Ascending aorta (tissue), 2 donors: Measurements from ENCODE around the gene PRKAG2. TPM values are rescaled to one million over a fixed set of nuclear protein-coding genes. Genes with fewer than 3 reads are reported as not detected.

Experiments
- DNase-seq, 2 donors: peaks; one replicate each; pipeline ENCODE4 v3.0.0-alpha.2; 2019; ENCODE audit warnings: low spot score in 2 of 2
- H3K27ac ChIP-seq, 2 donors: fragments of 200-600 bp; sonication (generic); one replicate each; pipeline ENCODE4 v1.5.1; 2016 to 2017; ENCODE audit warnings: mild to moderate bottlenecking in 1 of 2
- H3K27me3 ChIP-seq: fragments of 200-600 bp; sonication (generic); one replicate; pipeline ENCODE4 v1.5.1; 2017
- H3K36me3 ChIP-seq, 2 donors: fragments of 200-600 bp; sonication (generic); one replicate each; pipeline ENCODE4 v1.5.1; 2016
- H3K4me1 ChIP-seq, 2 donors: fragments of 200-600 bp; sonication (generic); one replicate each; pipeline ENCODE4 v1.5.1; 2016 to 2017; ENCODE audit warnings: mild to moderate bottlenecking in 1 of 2
- H3K4me3 ChIP-seq, 2 donors: fragments of 200-600 bp; sonication (generic); one replicate each; pipeline ENCODE4 v1.5.1; 2016 to 2017; ENCODE audit warnings: mild to moderate bottlenecking in 1 of 2
- H3K9me3 ChIP-seq, 2 donors: fragments of 200-600 bp; sonication (generic); one replicate each; pipeline ENCODE4 v1.5.1; 2016
- intact Hi-C: fragments of 100-400 bp; cut with DNase I; formaldehyde crosslinking; loops from one replicate; pipeline ENCODE4 v1.15.1; 2023
- total RNA-seq: library from RNA; depleted of rRNA; stranded (reverse); fragments of >200 nt; gene quantifications from one replicate; pipeline ENCODE4 v1.1.0, GENCODE V29; 2016
- TF ChIP-seq, protein P1 (sequence below), 3 experiments: fragments of 200-600 bp in 2 of 3; fragments of 450-650 bp in 1 of 3; sonication (generic) in 2 of 3; IDR thresholded peaks; one replicate each; pipeline ENCODE4 v1.5.1; 2016 to 2019; ENCODE audit warnings: antibody characterized with exemption in 3 of 3, mild to moderate bottlenecking in 1 of 3, moderate library complexity in 1 of 3

The PRKAG2 gene
- total RNA-seq, 1 donor from 2014 or later, result 26.7 TPM

DNA sequence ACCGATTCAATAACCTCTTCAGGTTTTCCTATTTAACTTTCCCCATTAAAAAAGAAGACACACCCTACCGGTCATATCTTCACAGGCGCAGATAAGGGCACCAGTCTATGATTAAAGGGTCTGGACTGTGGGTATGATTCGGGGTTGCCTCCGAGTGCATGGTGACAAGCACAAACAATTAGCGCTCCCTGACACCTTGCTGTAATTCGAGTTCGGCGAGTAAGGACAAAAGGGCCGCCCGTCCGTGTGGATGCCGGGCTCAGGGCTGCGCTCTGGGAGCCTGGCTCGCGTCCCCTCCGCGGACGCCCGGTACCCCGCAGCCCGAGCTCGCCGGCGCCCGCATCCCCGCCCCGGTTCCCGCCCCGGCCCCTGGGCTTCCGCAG, 245.4 kb downstream of the PRKAG2 start:
- Histone ChIP-seq H3K36me3 (peaks cover 0 to 3% of the 10 kb centered on the region in 2 donors), H3K4me1 (peaks cover 10 to 27% of the 10 kb centered on the region in 2 donors), H3K4me3 (peak overlapping the region; percentile 84 to 91), H3K9me3 (no peaks in the 10 kb centered on the region), H3K27me3 (no peaks in the 10 kb centered on the region), H3K27ac (peak overlapping the region; percentile 94 to 95)
- TF ChIP-seq, protein P1, sequence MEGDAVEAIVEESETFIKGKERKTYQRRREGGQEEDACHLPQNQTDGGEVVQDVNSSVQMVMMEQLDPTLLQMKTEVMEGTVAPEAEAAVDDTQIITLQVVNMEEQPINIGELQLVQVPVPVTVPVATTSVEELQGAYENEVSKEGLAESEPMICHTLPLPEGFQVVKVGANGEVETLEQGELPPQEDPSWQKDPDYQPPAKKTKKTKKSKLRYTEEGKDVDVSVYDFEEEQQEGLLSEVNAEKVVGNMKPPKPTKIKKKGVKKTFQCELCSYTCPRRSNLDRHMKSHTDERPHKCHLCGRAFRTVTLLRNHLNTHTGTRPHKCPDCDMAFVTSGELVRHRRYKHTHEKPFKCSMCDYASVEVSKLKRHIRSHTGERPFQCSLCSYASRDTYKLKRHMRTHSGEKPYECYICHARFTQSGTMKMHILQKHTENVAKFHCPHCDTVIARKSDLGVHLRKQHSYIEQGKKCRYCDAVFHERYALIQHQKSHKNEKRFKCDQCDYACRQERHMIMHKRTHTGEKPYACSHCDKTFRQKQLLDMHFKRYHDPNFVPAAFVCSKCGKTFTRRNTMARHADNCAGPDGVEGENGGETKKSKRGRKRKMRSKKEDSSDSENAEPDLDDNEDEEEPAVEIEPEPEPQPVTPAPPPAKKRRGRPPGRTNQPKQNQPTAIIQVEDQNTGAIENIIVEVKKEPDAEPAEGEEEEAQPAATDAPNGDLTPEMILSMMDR (IDR thresholded peaks at IDR 0.05), result no peak
- intact Hi-C loops, result loop anchor here (5.0 kb wide), 2 partner anchors 59 to 264 kb away; no protein-coding TSS in a partner anchor
- DNase-seq, result peak in 1 of 2 donors; percentile 71

DNA sequence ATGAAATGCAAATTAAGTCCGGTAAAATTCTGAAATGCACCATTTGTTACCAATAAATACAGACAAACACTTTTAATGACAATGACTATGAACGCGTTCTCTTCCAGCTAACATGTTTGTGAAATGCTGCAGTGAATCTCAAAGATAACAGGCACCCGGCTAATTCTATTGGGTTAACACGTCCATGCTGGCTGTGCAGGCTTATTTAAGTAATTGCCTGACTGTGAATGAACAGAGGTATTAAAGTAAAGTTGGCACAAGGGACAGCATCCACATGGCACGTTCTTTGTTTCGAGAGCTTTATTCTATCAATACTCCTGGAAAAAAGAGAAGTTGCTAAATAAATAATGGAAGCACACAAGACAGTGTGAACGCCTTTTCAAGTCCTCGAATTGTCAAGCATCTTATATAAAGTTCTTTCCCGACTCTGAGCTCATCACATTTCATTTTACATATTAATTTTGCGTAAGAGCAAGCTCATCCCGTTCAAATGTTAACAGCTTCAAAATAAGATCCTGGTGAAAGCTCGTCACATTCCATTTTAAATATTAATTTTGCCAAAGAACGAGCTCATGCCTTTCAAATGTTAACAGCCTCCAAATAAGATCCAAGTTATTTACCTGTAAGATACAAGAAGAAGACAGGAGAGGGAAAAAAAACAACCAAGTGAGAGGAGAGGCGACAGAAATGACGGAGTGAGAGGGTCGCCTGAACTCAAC, 245.9 kb downstream of the PRKAG2 start:
- intact Hi-C loops, result loop anchor here (5.0 kb wide), 2 partner anchors 59 to 264 kb away; no protein-coding TSS in a partner anchor
- TF ChIP-seq, protein P1 (IDR thresholded peaks at IDR 0.05), result no peak
- Histone ChIP-seq H3K27ac (peak overlapping the region; percentile 94 to 95), H3K9me3 (no peaks in the 10 kb centered on the region), H3K27me3 (no peaks in the 10 kb centered on the region), H3K4me3 (peak overlapping the region; percentile 84 to 91), H3K4me1 (peaks cover 10 to 29% of the 10 kb centered on the region in 2 donors), H3K36me3 (peaks cover 0 to 3% of the 10 kb centered on the region in 2 donors)
- DNase-seq, result peak in 1 of 2 donors; percentile 39

DNA sequence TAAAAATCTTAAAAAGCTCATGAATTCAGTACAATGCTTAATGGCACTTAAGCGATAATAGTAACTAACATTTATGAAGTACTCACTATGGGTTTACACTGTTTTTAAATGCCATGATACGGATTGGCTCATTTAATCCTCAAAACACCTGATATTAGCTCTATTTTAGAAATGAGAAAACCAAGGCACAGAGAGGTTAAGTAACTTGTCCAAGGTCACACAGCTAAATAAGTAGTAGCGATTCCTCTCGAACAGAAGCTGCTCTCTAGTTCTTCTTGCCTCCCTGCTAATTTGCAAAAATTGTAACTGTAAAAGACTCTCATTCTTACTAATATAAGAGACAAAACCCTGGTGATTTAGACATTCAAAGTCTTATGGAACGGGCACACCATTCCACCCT, 246.6 kb downstream of the PRKAG2 start:
- TF ChIP-seq, protein P1 (IDR thresholded peaks at IDR 0.05), result no peak
- no peak for DNase-seq
- H3K36me3 ChIP-seq, result peaks cover 0 to 3% of the 10 kb centered on the region in 2 donors
- peaks cover 10 to 32% of the 10 kb centered on the region in 2 donors for H3K4me1 ChIP-seq
- no peaks in the 10 kb centered on the region for H3K27me3 ChIP-seq
- H3K27ac ChIP-seq, result peak overlapping the region in 1 of 2 donors; percentile 94
- H3K9me3 ChIP-seq, result no peaks in the 10 kb centered on the region
- intact Hi-C loops, result loop anchor here (5.0 kb wide), 2 partner anchors 58 to 263 kb away; no protein-coding TSS in a partner anchor
- peak overlapping the region; percentile 84 to 91 for H3K4me3 ChIP-seq

DNA sequence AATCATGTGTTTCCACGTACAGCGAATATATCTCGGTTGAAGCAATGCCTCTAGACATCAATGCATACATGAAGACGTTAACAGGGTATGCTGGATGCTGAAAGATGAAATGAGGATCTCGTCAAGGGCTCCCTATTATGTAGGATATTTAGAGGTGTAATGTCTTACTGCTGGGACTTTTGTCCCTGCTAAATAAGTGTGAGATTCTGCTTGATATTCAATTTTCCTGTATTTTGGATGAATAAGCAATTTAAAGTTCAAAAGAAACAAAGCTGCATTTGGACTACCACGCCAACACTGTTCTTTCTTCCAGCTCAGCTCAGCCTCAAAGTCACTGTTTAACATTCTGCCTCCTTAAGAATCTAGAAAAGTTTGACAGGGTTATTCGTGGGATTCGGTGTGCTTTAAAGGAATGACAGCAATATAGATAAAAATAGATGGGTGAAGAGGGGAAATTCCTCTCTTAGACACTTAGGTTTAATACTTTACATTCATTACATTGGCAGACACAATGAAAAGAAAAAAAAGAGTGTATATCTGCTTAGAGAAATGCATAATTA, 247.1 kb downstream of the PRKAG2 start:
- H3K4me1 ChIP-seq, result peaks cover 10 to 32% of the 10 kb centered on the region in 2 donors
- TF ChIP-seq, protein P1 (IDR thresholded peaks at IDR 0.05), result no peak
- no peak for DNase-seq
- H3K9me3 ChIP-seq, result no peaks in the 10 kb centered on the region
- H3K27ac ChIP-seq, result peak overlapping the region in 1 of 2 donors; percentile 63
- H3K4me3 ChIP-seq, result peak overlapping the region in 1 of 2 donors; percentile 84
- H3K27me3 ChIP-seq, result no peaks in the 10 kb centered on the region
- H3K36me3 ChIP-seq, result peaks cover 0 to 3% of the 10 kb centered on the region in 2 donors
- intact Hi-C loops, result loop anchor here (5.0 kb wide), 4 partner anchors 37 to 262 kb away; partner anchors contain the start of gene RHEB

DNA sequence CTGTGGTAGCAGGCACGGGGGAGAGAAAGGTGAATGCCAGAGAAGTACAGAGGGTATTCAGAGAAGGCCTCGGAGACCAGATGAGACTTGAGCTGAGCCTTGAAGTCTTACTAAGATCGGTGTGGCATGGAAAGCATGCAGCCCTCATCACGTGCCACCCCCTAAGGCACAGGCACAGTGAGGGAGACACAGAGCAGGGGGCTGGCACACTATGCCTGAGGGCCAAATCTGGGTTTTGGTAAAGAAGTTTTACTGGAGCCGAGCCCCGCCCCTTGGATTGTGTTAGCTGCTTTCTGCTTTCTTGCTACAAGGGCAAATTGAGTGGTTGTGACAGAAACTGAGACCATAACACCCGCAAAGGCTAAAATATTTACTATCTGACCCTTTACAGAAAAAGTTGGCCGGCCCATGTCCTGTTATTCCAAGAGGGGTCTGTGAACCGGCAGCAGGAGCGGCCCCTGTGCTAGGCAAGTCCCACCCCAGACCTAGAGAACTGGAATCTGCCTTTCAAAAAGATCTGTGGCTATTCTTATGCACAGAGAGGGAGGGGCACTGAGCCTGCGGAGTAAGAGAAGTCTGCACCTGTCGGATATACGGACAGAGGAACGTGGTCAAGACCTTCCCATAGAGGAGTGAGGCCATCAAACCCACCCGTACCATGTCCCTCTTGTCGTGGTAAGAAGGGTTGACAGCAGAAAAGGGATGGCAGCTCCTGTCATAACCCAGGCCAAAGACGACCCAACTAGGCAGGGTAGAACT, 247.9 kb downstream of the PRKAG2 start:
- H3K9me3 ChIP-seq, result no peaks in the 10 kb centered on the region
- H3K27me3 ChIP-seq, result no peaks in the 10 kb centered on the region
- peaks cover 0 to 3% of the 10 kb centered on the region in 2 donors for H3K36me3 ChIP-seq
- peak overlapping the region; percentile 27 to 63 for H3K27ac ChIP-seq
- TF ChIP-seq, protein P1 (IDR thresholded peaks at IDR 0.05), result no peak
- intact Hi-C loops, result loop anchor here (5.0 kb wide), 2 partner anchors 37 to 112 kb away; partner anchors contain the start of gene RHEB
- H3K4me3 ChIP-seq, result peak overlapping the region in 1 of 2 donors; percentile 40
- peak in 1 of 2 donors; percentile 62 for DNase-seq
- peaks cover 11 to 36% of the 10 kb centered on the region in 2 donors for H3K4me1 ChIP-seq
